HG03558 (cell line): ENCODE results near the gene TOX2.

Experiments used
- ATAC-seq: cut with Tn5 transposase; IDR thresholded peaks from one replicate; pipeline ENCODE4 v1.9.1; 2021; ENCODE audit warnings: moderate number of reproducible peaks; ENCODE audit not compliant: unreplicated experiment; ENCODE audit errors: extremely low read depth

The TOX2 gene

DNA sequence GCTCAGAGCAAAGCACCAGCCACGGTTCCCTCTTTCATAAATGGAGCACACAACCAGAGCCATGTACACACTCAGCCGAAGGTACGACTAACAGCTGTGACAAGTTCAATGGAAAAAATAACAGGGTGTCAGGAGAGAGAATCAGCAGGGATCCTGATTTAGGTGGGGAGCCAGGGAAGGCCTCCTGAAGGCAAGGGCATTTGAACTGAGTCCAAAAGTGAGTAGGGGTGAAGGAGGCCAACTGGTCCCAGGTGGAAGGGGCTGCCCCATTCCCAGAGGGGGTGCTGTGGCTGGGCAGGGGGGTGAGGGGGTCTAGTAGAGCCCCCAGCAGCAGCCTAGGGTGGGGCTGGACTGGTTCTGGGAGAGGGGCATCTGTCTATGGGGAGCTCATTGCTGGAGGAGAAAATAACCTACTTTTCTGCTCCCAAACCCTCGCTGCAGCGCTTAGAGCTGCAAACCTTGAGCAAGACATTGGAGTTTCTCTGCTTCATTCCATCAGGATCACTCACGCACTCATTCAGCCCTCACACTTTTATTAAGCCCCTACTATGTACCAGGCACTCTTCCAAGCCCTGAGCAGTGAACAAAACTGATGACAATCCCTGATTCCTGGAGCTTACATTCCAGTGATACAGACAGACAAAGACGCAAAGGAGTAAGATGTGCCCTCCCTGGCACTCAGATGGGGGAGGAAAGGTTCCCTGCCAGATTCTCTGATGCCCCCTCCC, 113.5 kb downstream of the TOX2 start:
- ATAC-seq: no peak

DNA sequence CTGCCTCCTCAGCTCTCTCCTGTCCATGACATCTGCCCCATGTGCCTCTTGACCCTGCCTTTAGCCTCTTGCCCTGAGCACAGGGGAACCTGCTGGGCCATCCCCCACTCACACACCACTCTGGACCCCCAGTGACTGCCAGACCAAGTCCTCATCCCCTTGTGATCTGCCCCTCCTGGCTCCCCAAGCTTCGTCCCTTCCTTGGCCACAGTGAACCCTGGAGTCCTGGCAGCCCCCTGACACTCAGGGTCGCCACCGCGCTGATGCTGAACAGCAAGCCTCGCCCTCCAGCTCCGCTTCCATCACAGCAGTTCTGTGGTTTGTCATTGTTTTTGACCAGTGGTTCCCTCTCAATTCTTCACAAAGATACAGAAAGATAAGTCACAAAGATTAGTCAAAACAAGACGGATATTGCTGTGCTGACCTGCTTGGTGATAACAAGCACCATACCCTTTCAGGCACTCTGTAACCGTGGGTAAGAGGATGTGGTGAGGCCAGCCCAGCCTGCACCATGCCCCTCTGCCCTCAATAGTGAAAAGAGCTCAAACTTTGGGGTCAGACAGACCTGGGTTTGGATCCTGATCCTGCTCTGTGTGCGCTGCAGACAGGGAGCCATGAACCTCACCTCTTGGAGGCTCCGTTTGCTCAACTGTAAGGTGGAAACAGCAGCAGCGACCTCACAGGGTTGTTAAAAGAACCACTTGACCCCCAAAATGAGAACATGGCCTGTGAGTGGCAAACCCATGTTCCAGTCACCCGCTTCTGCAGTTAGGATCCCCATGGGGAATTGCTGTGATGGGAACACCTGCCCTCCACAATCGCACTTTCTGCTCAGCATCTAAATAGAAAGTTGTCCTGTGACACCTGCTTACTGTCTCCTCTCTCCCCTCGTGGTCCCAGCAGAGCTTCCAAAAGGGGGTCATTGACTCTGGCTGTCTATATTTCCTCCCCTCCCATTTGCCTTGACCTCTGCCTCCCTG, 114.5 kb downstream of the TOX2 start:
- no peak for ATAC-seq

GRCh38 chr20:44029848-44030230, 115.2 kb downstream of the TOX2 start:
- ATAC-seq: no peak

GRCh38 chr20:44030394-44030793, 115.7 kb downstream of the TOX2 start:
- ATAC-seq: no peak

- ATAC-seq: no peak
Measured at GRCh38 chr20:44031001-44031574, 116.4 kb downstream of the TOX2 start.

DNA sequence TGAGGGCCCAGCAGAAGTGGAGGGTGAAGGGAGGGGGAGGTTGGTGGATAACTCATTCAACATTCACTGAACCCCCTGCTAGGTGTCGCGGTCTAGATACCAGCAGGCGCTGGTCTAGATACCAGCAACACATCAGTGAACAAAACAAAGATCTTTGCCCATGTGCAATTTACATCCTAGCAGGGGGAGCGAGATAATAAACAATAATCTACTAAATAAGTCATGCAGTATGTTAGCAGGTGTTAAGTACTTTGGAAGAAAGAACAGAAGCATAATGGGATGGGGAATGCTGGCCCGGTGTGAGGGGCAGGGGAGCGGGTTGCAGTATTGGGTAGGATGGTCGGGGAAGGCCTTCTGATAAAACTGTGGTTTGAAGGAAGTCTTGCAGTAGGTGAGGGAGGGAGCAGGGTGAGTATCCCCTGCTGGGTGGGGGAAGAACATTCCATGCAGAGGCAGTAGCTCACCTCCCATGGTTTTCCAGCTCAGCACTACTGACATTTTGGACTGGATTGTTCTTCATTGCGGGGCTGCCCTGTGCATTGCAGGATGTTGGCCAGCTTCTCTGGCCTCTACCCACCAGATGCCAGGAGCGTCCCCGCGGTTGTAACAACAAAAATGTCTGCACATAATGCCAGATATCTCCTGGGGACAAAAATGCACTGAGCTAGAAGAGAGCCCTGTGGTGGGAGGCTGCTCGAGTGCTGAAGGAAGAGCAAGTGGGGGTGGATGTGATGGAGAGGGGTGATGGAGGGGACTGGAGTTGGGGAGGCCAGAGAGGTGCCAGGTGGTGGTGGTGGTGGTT, 117.3 kb downstream of the TOX2 start:
- ATAC-seq: no peak

DNA sequence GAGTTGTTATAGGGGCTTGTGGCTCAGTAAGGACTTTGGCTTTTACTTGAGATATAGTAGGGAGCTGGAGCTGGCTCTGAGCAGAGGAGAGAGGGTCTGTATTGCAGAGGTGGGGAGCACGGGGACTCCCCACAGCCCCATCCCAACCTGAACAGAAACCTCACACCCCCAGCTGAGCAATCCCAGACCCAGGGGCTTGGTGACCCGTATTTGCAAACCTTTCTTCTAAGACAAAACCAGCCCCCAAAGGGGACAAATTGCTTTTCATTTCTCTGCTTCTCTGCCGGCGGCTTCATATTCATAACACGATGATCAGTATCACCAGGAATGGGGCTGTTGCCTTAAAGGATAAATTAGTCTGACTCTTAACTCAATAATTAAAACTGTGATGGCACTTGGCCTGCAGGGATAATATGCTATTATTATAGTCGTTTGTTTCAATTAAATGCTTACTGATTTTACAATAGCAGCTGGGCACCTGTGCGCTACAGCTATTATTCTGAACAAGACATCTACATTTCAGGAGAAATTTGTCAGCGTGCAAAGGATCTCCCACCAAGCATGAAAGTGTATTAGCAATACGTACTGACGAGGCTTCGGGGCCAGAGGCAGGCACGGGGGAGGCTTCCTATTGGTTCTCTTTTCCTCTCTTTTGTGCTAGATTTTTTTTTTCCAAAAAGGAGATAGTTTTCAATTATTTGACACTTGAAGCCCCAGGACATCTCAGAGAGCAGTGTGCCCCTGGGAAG, 118.1 kb downstream of the TOX2 start:
- no peak for ATAC-seq

DNA sequence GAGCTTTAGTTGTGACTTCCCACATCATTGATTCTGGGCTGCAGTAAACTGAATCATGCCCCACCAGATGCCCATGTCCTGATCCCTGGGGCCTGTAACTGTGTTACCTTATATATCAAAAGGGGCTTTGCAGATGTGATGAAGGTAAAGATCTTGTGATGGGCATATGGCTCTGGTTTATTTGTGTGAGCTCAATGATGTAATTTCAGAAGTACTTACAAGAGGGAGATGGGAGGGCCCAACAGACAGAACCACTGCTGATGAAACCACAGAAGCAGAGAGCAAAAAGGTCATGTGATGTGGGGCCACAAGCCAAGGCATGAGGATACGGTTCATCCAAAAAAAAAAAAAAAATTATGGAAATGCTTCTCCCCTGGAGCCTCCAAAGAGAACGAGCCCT, 118.7 kb downstream of the TOX2 start:
- no peak for ATAC-seq

- no peak for ATAC-seq
Measured at GRCh38 chr20:44033873-44034272, 119.2 kb downstream of the TOX2 start.

DNA sequence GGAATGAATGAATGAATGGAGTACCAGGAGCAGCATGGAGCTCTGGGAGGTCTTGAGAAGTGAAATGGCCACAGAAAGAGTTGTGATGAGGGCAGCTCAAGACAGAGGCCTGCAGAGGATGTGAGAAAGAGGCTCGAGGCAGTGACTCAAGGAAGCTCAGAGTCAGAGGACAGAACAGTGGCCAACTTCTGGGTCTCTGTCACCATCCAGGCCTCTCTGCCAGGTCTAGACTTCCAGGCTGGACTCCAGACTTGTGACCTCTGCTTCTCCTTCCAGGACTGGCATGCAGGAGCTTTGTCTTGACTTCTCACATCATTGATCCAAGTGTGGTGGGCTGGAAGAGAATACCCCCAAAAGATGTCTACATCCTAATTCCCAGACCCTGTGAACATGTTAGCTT, 119.8 kb downstream of the TOX2 start:
- no peak for ATAC-seq

GRCh38 chr20:44034965-44035635, 120.4 kb downstream of the TOX2 start:
- no peak for ATAC-seq

- no peak for ATAC-seq
Measured at GRCh38 chr20:44035924-44036323, 121.3 kb downstream of the TOX2 start.

DNA sequence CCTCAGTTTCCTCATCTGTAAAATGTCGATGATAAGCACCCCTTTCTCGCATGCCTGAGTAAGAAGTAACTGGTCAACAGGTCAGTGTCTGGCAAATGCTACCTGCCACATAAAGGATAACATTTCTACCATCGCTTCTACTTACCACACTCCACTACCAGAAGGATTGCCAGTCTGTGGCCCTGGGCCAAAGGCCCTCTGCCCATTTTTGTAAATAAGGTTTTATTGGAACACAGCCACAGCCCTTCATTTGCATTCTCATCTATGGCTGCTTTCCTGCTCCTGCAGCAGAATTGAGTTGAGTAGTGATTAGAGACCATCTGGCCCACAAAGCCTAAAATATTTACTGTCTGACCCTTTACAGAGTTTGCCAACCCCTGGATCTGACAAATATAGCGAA, 121.8 kb downstream of the TOX2 start:
- no peak for ATAC-seq

DNA sequence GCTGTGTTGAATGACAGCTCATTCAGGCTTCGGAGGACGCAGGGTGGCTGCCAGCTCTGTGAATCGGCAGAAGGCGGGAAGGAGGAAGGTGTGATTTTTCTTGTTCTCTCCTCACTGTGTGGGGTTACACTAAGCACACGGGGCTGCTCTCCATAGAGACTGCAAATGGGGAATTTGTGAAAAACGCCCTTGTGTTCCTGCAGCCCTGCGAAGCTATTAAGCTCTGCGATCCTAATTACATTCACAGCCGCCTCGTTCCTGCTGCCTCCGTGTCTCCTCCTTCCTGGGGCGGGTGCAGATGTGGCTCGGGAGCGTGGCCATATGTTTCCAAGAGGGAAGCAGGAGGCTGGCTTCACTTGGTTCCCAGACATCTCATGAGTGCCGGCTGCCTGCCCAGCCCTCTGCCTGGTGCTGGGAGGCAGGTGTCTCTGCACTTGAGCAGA, 124.0 kb downstream of the TOX2 start:
- no peak for ATAC-seq

- no peak for ATAC-seq
Measured at GRCh38 chr20:44039147-44039546, 124.5 kb downstream of the TOX2 start.

- ATAC-seq: no peak
Measured at GRCh38 chr20:44039741-44040140, 125.1 kb downstream of the TOX2 start.

DNA sequence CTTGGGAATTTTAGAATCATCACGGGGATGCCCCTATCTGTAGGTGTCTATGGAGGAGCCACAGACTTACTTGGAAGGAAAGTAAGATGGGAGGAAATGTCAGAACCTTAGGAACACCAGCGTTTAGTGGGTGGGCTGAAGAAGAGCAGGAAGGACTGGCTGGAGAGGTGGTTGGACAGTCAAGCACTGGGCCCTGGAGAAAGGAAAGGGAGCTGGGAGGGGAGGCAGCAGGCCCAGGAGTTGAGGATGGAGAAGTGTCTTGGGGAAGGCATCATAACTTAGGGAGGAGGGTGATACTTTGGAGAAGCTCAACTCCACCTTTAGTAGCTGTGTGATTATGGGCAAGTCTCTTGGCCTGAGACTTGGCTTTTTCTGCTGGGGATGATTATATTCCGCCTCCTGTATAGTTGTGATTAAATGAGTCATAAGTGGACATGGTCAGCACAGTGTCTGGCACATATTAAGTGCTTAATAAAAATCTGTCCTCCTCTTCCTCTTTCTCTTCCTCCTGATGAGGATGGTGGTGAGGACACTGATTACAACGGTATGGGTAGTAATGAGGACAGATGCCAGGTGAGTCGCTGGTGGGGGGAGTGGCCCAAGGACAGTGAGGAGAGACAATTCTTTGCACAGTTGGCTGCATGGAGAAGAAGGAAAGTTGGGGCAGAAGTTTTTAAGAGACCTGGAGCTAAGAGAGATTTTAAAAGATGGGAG, 125.7 kb downstream of the TOX2 start:
- ATAC-seq: no peak

DNA sequence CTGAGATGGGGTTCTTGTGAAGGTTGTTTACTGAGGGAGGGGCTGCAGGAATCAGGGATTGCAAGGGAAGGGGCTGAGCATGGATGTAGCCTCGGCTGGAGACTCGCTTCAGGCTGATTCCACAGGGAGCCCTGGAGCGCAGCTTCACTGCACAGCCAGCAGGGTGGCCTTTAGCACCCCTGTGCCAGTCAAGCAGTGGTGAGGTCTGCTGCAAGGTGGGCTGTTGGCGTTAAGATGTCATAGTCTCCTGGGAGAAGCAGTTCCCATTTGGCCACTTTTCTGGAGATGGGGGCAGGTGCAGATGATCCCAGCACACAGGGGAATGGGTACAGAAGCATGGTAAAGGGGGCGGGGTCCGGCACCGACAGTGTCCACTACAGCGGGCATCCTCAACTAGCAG, 126.3 kb downstream of the TOX2 start:
- ATAC-seq: no peak
